H9 (cell line): Measurements from ENCODE around the gene GSG1L. TPM values are rescaled to one million over a fixed set of nuclear protein-coding genes. Genes with fewer than 3 reads are reported as not detected.

Source experiments
- DNase-seq: peaks from one replicate; pipeline ENCODE4 v3.0.0-alpha.2; 2017
- H2AFZ ChIP-seq: one replicate; pipeline ENCODE4 v1.6.1; 2013; ENCODE audit warnings: mild to moderate bottlenecking, low read length, control low read depth, moderate library complexity
- H2AK5ac ChIP-seq: 2 replicates; pipeline ENCODE4 v1.6.1; 2013; ENCODE audit warnings: low read length, control low read depth, mixed read lengths; ENCODE audit not compliant: insufficient read length
- H2BK120ac ChIP-seq: one replicate; pipeline ENCODE4 v1.6.1; 2013; ENCODE audit warnings: low read depth, mild to moderate bottlenecking, low read length, control low read depth, inconsistent platforms; ENCODE audit not compliant: poor library complexity, severe bottlenecking
- H2BK12ac ChIP-seq: 2 replicates; pipeline ENCODE4 v1.6.1; 2013; ENCODE audit warnings: low read length, control low read depth, mixed read lengths, low read depth; ENCODE audit not compliant: insufficient read length
- H2BK15ac ChIP-seq: 2 replicates; pipeline ENCODE4 v1.6.1; 2013; ENCODE audit warnings: low read depth, low read length, control low read depth
- H2BK20ac ChIP-seq: one replicate; pipeline ENCODE4 v1.6.1; 2013; ENCODE audit warnings: low read depth, mild to moderate bottlenecking, low read length, control low read depth, inconsistent platforms; ENCODE audit not compliant: poor library complexity, severe bottlenecking
- H2BK5ac ChIP-seq: 2 replicates; pipeline ENCODE4 v1.6.1; 2013; ENCODE audit warnings: low read length, control low read depth, mixed read lengths; ENCODE audit not compliant: insufficient read length
- H3K14ac ChIP-seq: 2 replicates; pipeline ENCODE4 v1.6.1; 2013; ENCODE audit warnings: low read length, control low read depth; ENCODE audit not compliant: insufficient read depth
- H3K18ac ChIP-seq: 2 replicates; pipeline ENCODE4 v1.6.1; 2013; ENCODE audit warnings: low read depth, mild to moderate bottlenecking, mixed read lengths, low read length, control low read depth; ENCODE audit not compliant: insufficient read length
- H3K23ac ChIP-seq: 2 replicates; pipeline ENCODE4 v1.6.1; 2013; ENCODE audit warnings: low read length, control low read depth, mixed read lengths, low read depth; ENCODE audit not compliant: insufficient read length
- H3K23me2 ChIP-seq: 2 replicates; pipeline ENCODE4 v1.6.1; 2013; ENCODE audit warnings: low read depth, mild to moderate bottlenecking, mixed read lengths, low read length, control low read depth; ENCODE audit not compliant: insufficient read length, poor library complexity, severe bottlenecking
- H3K27ac ChIP-seq: 2 replicates; pipeline ENCODE4 v1.5.1; 2013; ENCODE audit warnings: low read length, control low read depth, mixed read lengths, low read depth; ENCODE audit not compliant: insufficient read length
- H3K27me3 ChIP-seq: 2 replicates; pipeline ENCODE4 v1.6.1; 2013; ENCODE audit warnings: low read length, control low read depth, inconsistent platforms; ENCODE audit not compliant: insufficient read depth
- H3K4ac ChIP-seq: 2 replicates; pipeline ENCODE4 v1.6.1; 2013; ENCODE audit warnings: low read depth, mild to moderate bottlenecking, control low read depth, inconsistent platforms, low read length, moderate library complexity
- H3K4me1 ChIP-seq: 2 replicates; pipeline ENCODE4 v1.6.1; 2013; ENCODE audit warnings: low read length, control low read depth, inconsistent platforms; ENCODE audit not compliant: insufficient read depth
- H3K4me2 ChIP-seq: 2 replicates; pipeline ENCODE4 v1.6.1; 2013; ENCODE audit warnings: low read length, control low read depth, mixed read lengths; ENCODE audit not compliant: insufficient read length, insufficient read depth
- H3K56ac ChIP-seq: 2 replicates; pipeline ENCODE4 v1.6.1; 2013; ENCODE audit warnings: low read depth, mild to moderate bottlenecking, mixed read lengths, low read length, control low read depth; ENCODE audit not compliant: insufficient read length
- H3K79me1 ChIP-seq: 2 replicates; pipeline ENCODE4 v1.6.1; 2013; ENCODE audit warnings: low read depth, mild to moderate bottlenecking, moderate library complexity, low read length, control low read depth, inconsistent platforms; ENCODE audit not compliant: insufficient read depth, poor library complexity, severe bottlenecking
- H3K79me2 ChIP-seq: 2 replicates; pipeline ENCODE4 v1.6.1; 2013; ENCODE audit warnings: low read length, control low read depth, inconsistent platforms; ENCODE audit not compliant: insufficient read depth
- H3K9ac ChIP-seq: 2 replicates; pipeline ENCODE4 v1.6.1; 2013; ENCODE audit warnings: low read length, control low read depth, mixed read lengths; ENCODE audit not compliant: insufficient read length; ENCODE audit errors: extremely low read depth
- H3K9me3 ChIP-seq: one replicate; pipeline ENCODE4 v1.6.1; 2013; ENCODE audit warnings: low read depth, low read length, inconsistent platforms; ENCODE audit not compliant: control insufficient read depth
- H3T11ph ChIP-seq: one replicate; pipeline ENCODE4 v1.6.1; 2013; ENCODE audit warnings: mild to moderate bottlenecking, low read length, control low read depth, inconsistent platforms
- H4K20me1 ChIP-seq: one replicate; pipeline ENCODE4 v1.6.1; 2013; ENCODE audit not compliant: control insufficient read depth, insufficient read length, insufficient read depth
- H4K5ac ChIP-seq: 2 replicates; pipeline ENCODE4 v1.6.1; 2013; ENCODE audit warnings: low read depth, mild to moderate bottlenecking, mixed read lengths, low read length, control low read depth; ENCODE audit not compliant: insufficient read length
- H4K8ac ChIP-seq: replicated peaks from 2 replicates; pipeline ENCODE4 v1.6.1; 2013; ENCODE audit warnings: low read length, control low read depth, mixed read lengths, low read depth; ENCODE audit not compliant: insufficient read length
- H4K91ac ChIP-seq: 2 replicates; pipeline ENCODE4 v1.6.1; 2013; ENCODE audit warnings: low read depth, mild to moderate bottlenecking, moderate library complexity, mixed read lengths, low read length, control low read depth; ENCODE audit not compliant: insufficient read length
- H3K27ac Mint-ChIP-seq, 3 experiments: 2 replicates in 2 of 3; 3 replicates in 1 of 3; pipeline ENCODE4 v1.8.0; 2020 to 2021; ENCODE audit warnings: mixed read lengths in 3 of 3, mild to moderate bottlenecking in 1 of 3, moderate library complexity in 1 of 3
- H3K27me3 Mint-ChIP-seq: 2 replicates; pipeline ENCODE4 v1.8.0; 2021; ENCODE audit warnings: low read depth, mild to moderate bottlenecking, moderate library complexity, mixed read lengths
- H3K36me3 Mint-ChIP-seq, 3 experiments: 2 replicates in 2 of 3; 3 replicates in 1 of 3; pipeline ENCODE4 v1.8.0; 2020 to 2021; ENCODE audit warnings: low read depth in 3 of 3, mixed read lengths in 3 of 3; ENCODE audit not compliant: insufficient read depth in 1 of 3
- H3K4me1 Mint-ChIP-seq, 2 experiments: 2 replicates each; pipeline ENCODE4 v1.8.0; 2020; ENCODE audit warnings: mixed read lengths in 2 of 2
- H3K4me3 Mint-ChIP-seq, 2 experiments: 2 replicates in 1 of 2; 3 replicates in 1 of 2; pipeline ENCODE4 v1.8.0; 2020 to 2021; ENCODE audit warnings: mild to moderate bottlenecking in 2 of 2, mixed read lengths in 2 of 2, moderate library complexity in 1 of 2
- H3K9me3 Mint-ChIP-seq, 2 experiments: 2 replicates in 1 of 2; 3 replicates in 1 of 2; pipeline ENCODE4 v1.8.0; 2020; ENCODE audit warnings: mild to moderate bottlenecking in 2 of 2, mixed read lengths in 2 of 2, moderate library complexity in 1 of 2
- WGBS: extraction: QIAGEN DNeasy Blood & Tissue Kit; methylation state at CpG from one replicate; pipeline ENCODE4 v1.1.7; 2013; ENCODE audit warnings: missing lambda C conversion rate, low lambda C conversion rate, mixed read lengths; ENCODE audit not compliant: insufficient read length; ENCODE audit errors: extremely low coverage; 5-methylcytosine and 5-hydroxymethylcytosine counted together
- total RNA-seq: library from RNA; stranded (reverse); gene quantifications from 2 replicates; pipeline ENCODE4 v1.2.1, GENCODE V29; 2021
- TF ChIP-seq, protein P1 (sequence below): fragments of 200-600 bp; sonication (generic); conservative IDR thresholded peaks from 3 replicates; pipeline ENCODE4 v1.8.0; 2021; ENCODE audit warnings: antibody characterized with exemption, mild to moderate bottlenecking

The GSG1L gene
- total RNA-seq, 1 experiment from 2014 or later, result 0.35 TPM

DNA sequence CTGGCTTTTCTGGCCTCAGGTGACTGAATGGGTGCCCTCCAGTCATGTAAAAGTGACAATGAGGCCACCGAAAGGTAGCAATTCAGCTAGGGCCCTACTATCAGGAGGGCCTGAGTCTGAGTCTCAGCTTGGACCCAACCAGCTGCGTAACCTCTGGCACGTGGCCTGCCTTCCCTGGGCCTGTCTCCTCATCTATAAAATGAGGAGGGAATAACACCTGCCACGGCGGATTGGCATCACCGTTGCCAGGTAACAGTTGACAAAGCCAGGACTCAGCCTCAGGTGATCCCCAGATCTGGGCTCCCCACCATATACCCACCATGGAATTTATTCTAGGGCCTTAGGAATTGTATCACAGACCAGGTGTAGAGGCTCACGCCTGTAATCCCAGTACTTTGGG lies 296.4 kb downstream of the GSG1L start:
- no peaks in the 10 kb centered on the region for H3K4me1 Mint-ChIP-seq
- Histone ChIP-seq H2BK5ac (no peak overlapping the region), H2AFZ (no peak overlapping the region), H2BK120ac (no peak overlapping the region), H2AK5ac (no peak overlapping the region), H3T11ph (no peak overlapping the region), H3K4me2 (no peak overlapping the region), H3K79me2 (no peaks in the 10 kb centered on the region), H3K27me3 (no peaks in the 10 kb centered on the region), H3K27ac (no peak overlapping the region), H4K91ac (no peak overlapping the region), H3K18ac (no peak overlapping the region), H3K23me2 (no peaks in the 10 kb centered on the region), H3K79me1 (no peaks in the 10 kb centered on the region), H3K9me3 (no peaks in the 10 kb centered on the region), H4K5ac (no peak overlapping the region), H4K8ac (no peak overlapping the region), H4K20me1 (no peaks in the 10 kb centered on the region), H2BK12ac (no peak overlapping the region), H2BK20ac (no peak overlapping the region), H3K14ac (no peak overlapping the region), H3K56ac (no peak overlapping the region), H2BK15ac (no peak overlapping the region), H3K9ac (no peak overlapping the region), H3K4me1 (no peaks in the 10 kb centered on the region), H3K23ac (no peak overlapping the region), H3K4ac (no peak overlapping the region)
- TF ChIP-seq, protein P1, sequence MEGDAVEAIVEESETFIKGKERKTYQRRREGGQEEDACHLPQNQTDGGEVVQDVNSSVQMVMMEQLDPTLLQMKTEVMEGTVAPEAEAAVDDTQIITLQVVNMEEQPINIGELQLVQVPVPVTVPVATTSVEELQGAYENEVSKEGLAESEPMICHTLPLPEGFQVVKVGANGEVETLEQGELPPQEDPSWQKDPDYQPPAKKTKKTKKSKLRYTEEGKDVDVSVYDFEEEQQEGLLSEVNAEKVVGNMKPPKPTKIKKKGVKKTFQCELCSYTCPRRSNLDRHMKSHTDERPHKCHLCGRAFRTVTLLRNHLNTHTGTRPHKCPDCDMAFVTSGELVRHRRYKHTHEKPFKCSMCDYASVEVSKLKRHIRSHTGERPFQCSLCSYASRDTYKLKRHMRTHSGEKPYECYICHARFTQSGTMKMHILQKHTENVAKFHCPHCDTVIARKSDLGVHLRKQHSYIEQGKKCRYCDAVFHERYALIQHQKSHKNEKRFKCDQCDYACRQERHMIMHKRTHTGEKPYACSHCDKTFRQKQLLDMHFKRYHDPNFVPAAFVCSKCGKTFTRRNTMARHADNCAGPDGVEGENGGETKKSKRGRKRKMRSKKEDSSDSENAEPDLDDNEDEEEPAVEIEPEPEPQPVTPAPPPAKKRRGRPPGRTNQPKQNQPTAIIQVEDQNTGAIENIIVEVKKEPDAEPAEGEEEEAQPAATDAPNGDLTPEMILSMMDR, result no peak
- H3K27ac Mint-ChIP-seq, result no peak overlapping the region
- no CpG with 5 or more reads among the region's 7 CpGs for WGBS
- DNase-seq, result no peak
- peaks cover 9 to 12% of the 10 kb centered on the region in 2 experiments; a peak in 3 of 5 replicates for H3K9me3 Mint-ChIP-seq
- no peak overlapping the region; a peak in 1 of 5 replicates for H3K4me3 Mint-ChIP-seq
- H3K27me3 Mint-ChIP-seq, result no peaks in the 10 kb centered on the region; the same call in 1 of the 2 replicates
- peaks cover 18 to 22% (median 19%) of the 10 kb centered on the region in 3 experiments; a peak in 6 of 7 replicates for H3K36me3 Mint-ChIP-seq
